ENCODE data around the gene CDC25C. TPM values are rescaled to one million over a fixed set of nuclear protein-coding genes. Genes with fewer than 3 reads are reported as not detected.
A peak's percentile ranks its signal among the peaks of the same experiment; 100 is the strongest.

Gene CDC25C
- total and polyA plus RNA-seq, 2 of the 4 experiments (the other 2 are of a cell fraction): 7.3 to 8.2 TPM

DNA sequence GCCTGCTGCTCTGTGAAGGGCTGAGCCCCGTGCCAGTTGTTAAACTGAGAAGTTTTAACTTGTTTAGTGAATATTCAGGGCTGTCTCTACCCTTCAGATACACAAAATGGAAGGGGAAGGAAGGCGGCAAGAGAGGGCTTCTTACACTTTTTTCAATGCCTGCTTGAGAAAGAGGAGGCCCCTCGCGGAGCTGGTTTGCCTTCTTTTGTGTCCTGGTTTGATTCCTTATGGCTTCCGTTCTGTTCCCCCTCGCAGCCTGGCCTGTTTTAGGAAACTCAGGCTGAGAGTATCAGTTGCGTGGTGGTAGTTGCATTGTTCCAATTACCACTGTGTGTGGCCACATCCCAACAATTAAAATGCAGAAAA is 7.5 kb upstream of the CDC25C start:
- H2BK15ac ChIP-seq (ENCODE audit: low read depth, low read length): no peak overlapping the region
- no peak for ATAC-seq (ENCODE audit: low read depth)
- H3K36me3 ChIP-seq (ENCODE audit: control insufficient read depth, insufficient read depth, low read length): peaks cover 14% of the 10 kb centered on the region
- peak overlapping the region; percentile 99 for H3K4me2 ChIP-seq (ENCODE audit: low read depth, low read length)
- in situ Hi-C loops (cut with MboI; ENCODE audit: low sequenced_read_pairs) (no loop called here), dilution Hi-C loops (cut with HindIII; ENCODE audit: low sequenced_read_pairs, unreplicated experiment) (no loop called here), intact Hi-C loops (cut with micrococcal nuclease) (no loop called here)
- peak overlapping the region; percentile 94 for H3K4ac ChIP-seq (ENCODE audit: low read depth, low read length)
- peak overlapping the region; percentile 94 for H3K14ac ChIP-seq (replicated peaks; ENCODE audit: low read depth, low read length)
- BruUV-seq (replicated peaks): TSS peak; percentile 56
- peak overlapping the region; percentile 90 for H3K23ac ChIP-seq (ENCODE audit: low read depth, low read length)
- H2AK5ac ChIP-seq (ENCODE audit: low read depth, low read length): peak overlapping the region; percentile 80; the same call in 1 of the 2 replicates
- peak overlapping the region; percentile 64 for H3K27ac ChIP-seq (ENCODE audit: insufficient read depth, low read length)
- no peaks in the 10 kb centered on the region for H3K27me3 ChIP-seq (ENCODE audit: control insufficient read depth, insufficient read depth, low read length)
- WGBS, 2 experiments (ENCODE audit: extremely low coverage in 2 of 2, insufficient read length in 1 of 2): no CpG with 5 or more reads among the region's 7 CpGs
- H3K9me3 ChIP-seq (ENCODE audit: control insufficient read depth, insufficient read depth, low read length): no peaks in the 10 kb centered on the region
- H4K5ac ChIP-seq (ENCODE audit: low read depth, low read length): no peak overlapping the region; the same call in 1 of the 2 replicates
- H2AK9ac ChIP-seq (replicated peaks; ENCODE audit: low read depth, low read length, poor library complexity): peak overlapping the region; percentile 97
- peak overlapping the region; percentile 25 for H2AFZ ChIP-seq (replicated peaks; ENCODE audit: low read length, poor library complexity)
- H4K8ac ChIP-seq (ENCODE audit: low read depth in 2 of 2, low read length in 2 of 2): peak overlapping the region; percentile 1 to 7; a peak in 2 of 4 replicates
- peak overlapping the region; percentile 65 for H3K4me3 ChIP-seq (ENCODE audit: insufficient read depth, low read depth, low read length)
- no peak overlapping the region for H2BK120ac ChIP-seq (ENCODE audit: low read depth, low read length)
- H3K4me1 ChIP-seq (ENCODE audit: control insufficient read depth, insufficient read depth, low read length): peaks cover 3% of the 10 kb centered on the region
- ChIA-PET CTCF (interaction anchor here (1.0 to 1.7 kb wide), 2 partner anchors 13 to 14 kb away, joined by 4 to 7 read pairs; partner anchors contain the start of gene KDM3B), POLR2A (ENCODE audit: unreplicated experiment) (interaction anchor here (1.0 kb wide), 1 partner anchor 10 kb away, joined by 7 read pairs; no protein-coding TSS in a partner anchor)
- DNase-seq: no peak
- peaks cover 34% of the 10 kb centered on the region for H4K20me1 ChIP-seq (ENCODE audit: insufficient read depth, low read length)
- H3K56ac ChIP-seq (ENCODE audit: extremely low read depth, insufficient read depth, low read length): peak overlapping the region; percentile 79
- H2BK5ac ChIP-seq (ENCODE audit: low read depth, low read length, poor library complexity, severe bottlenecking): peak overlapping the region; percentile 56
- H3K9ac ChIP-seq (ENCODE audit: low read depth, low read length): peak overlapping the region; percentile 87
- H4K91ac ChIP-seq (ENCODE audit: insufficient read depth, low read depth, low read length): peak overlapping the region; percentile 70; the same call in 1 of the 2 replicates
- no peak overlapping the region for H2BK20ac ChIP-seq (ENCODE audit: low read depth, low read length)
- H3K9me1 ChIP-seq (ENCODE audit: insufficient read depth, low read length): peaks cover 15% of the 10 kb centered on the region
- H3K79me1 ChIP-seq (ENCODE audit: low read depth in 1 of 2, low read length in 2 of 2): peaks cover 13 to 48% of the 10 kb centered on the region in 2 experiments
- TF ChIP-seq MAZ (IDR thresholded peaks at IDR 0.05; ENCODE audit: borderline replicate concordance, low read depth, low read length) (no peak), MXI1 (IDR thresholded peaks at IDR 0.05; ENCODE audit: borderline replicate concordance, low read depth, low read length) (no peak), CTCF (conservative IDR thresholded peaks at IDR 0.05; ENCODE audit: low read depth, low read length) (no peak), CEBPB (IDR thresholded peaks at IDR 0.05; ENCODE audit: low read depth, low read length) (no peak), RCOR1 (IDR thresholded peaks at IDR 0.05; ENCODE audit: insufficient replicate concordance, low read length) (no peak), NFE2L2 (IDR thresholded peaks at IDR 0.05; ENCODE audit: low read depth, low read length) (no peak), POLR2A (IDR thresholded peaks at IDR 0.05; ENCODE audit: low read depth, low read length) (no peak), RAD21 (IDR thresholded peaks at IDR 0.05; ENCODE audit: low read length) (no peak), RFX5 (IDR thresholded peaks at IDR 0.05; ENCODE audit: low read depth, low read length) (no peak), MAFK (IDR thresholded peaks at IDR 0.05; ENCODE audit: low read depth, low read length) (no peak), CHD1 (IDR thresholded peaks at IDR 0.05; ENCODE audit: low read depth, low read length) (no peak), BHLHE40 (IDR thresholded peaks at IDR 0.05; ENCODE audit: low read depth, low read length) (no peak), FOS (IDR thresholded peaks at IDR 0.05; ENCODE audit: low read depth, low read length) (no peak), SMC3 (IDR thresholded peaks at IDR 0.05; ENCODE audit: low read depth, low read length) (no peak)
- TF ChIP-seq, protein P1, sequence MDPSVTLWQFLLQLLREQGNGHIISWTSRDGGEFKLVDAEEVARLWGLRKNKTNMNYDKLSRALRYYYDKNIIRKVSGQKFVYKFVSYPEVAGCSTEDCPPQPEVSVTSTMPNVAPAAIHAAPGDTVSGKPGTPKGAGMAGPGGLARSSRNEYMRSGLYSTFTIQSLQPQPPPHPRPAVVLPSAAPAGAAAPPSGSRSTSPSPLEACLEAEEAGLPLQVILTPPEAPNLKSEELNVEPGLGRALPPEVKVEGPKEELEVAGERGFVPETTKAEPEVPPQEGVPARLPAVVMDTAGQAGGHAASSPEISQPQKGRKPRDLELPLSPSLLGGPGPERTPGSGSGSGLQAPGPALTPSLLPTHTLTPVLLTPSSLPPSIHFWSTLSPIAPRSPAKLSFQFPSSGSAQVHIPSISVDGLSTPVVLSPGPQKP (IDR thresholded peaks at IDR 0.05; ENCODE audit: borderline replicate concordance, low read depth, low read length): no peak
- TF ChIP-seq, protein P2, sequence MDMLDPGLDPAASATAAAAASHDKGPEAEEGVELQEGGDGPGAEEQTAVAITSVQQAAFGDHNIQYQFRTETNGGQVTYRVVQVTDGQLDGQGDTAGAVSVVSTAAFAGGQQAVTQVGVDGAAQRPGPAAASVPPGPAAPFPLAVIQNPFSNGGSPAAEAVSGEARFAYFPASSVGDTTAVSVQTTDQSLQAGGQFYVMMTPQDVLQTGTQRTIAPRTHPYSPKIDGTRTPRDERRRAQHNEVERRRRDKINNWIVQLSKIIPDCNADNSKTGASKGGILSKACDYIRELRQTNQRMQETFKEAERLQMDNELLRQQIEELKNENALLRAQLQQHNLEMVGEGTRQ (IDR thresholded peaks at IDR 0.05; ENCODE audit: low read depth, low read length): no peak
- H3K18ac ChIP-seq (ENCODE audit: low read depth, low read length): no peak overlapping the region

All from IMR-90 (cell line).